Hepatocyte (in vitro differentiated cells): ENCODE data around the gene RBP5.

Source experiments
- CTCF ChIP-seq: fragments of 200-600 bp; sonication (generic); IDR thresholded peaks from 2 replicates; pipeline ENCODE4 v1.5.1; 2016; ENCODE audit warnings: antibody characterized with exemption, mild to moderate bottlenecking; ENCODE audit not compliant: poor library complexity
- EZH2phosphoT487 ChIP-seq: fragments of 200-600 bp; sonication (generic); IDR thresholded peaks from one replicate; pipeline ENCODE4 v1.6.1; 2018; ENCODE audit warnings: antibody characterized with exemption, mild to moderate bottlenecking, low read depth, moderate library complexity; ENCODE audit not compliant: unreplicated experiment, severe bottlenecking

DNA sequence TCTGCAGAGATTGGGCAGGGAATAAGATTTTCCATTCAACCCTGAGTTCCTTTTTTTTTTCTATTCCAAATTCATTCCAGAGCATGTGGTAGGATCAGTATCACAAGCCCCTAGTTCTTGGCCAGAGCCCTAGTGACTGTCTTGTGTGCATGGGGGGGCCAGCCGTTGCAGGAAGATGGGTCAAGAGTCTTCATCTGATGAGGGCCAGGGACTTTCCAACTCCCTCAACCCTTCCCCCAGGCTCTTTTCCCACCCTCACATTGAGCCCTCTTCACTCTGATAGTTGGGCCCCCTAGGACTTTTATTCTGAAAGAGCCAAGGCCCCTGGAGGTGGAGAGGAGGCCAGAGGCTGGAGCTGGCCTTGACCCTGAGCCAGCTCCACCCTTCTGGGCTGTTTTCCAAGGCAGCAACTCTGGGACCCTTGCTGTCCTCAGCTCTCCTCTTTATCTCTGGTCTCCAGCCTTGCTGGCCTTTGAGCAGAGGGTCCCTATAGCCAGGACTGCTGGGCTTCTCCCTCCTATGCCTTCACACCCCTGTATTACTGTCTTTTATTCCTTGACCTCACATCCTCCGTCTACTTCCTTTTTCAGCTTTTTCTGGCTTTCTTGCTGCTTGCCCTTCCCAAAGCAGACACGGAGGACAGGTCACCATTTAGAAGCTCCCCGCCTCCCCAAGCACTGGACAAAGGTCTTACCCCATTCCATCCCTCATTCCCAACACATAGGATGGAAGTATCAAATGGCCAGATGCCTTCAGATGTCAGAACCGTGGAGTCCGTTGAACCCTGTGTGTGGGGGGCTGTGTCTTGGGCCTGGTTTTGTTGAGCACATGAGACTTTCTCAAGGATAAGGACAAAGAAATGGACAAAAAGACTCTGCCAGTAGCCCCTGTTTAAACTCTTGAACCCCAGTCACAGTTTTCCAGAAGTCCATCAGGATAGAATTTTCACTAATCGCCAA, 5.6 kb downstream of the RBP5 start:
- no peak for TF ChIP-seq EZH2phosphoT487
- TF ChIP-seq CTCF, result no peak
